Neural progenitor cell (in vitro differentiated cells): Measurements from ENCODE around the gene NCOA3. TPM values are rescaled to one million over a fixed set of nuclear protein-coding genes. Genes with fewer than 3 reads are reported as not detected.
A peak's percentile ranks its signal among the peaks of the same experiment; 100 is the strongest.

Experiments
- DNase-seq: peaks from one replicate; pipeline ENCODE4 v3.0.0-alpha.2; 2016; ENCODE audit warnings: low spot score
- H2AFZ ChIP-seq: fragments of 200-600 bp; sonication (generic); replicated peaks from 2 replicates; pipeline ENCODE4 v1.6.1; 2016; ENCODE audit warnings: antibody characterized with exemption
- H3F3A ChIP-seq: fragments of 200-600 bp; sonication (generic); 2 replicates; pipeline ENCODE4 v1.6.1; 2016; ENCODE audit warnings: antibody characterized with exemption, low read depth
- H3K27ac ChIP-seq: fragments of 200-600 bp; sonication (generic); 2 replicates; pipeline ENCODE4 v1.5.1; 2016; ENCODE audit warnings: mild to moderate bottlenecking
- H3K27me3 ChIP-seq: fragments of 200-600 bp; sonication (generic); 2 replicates; pipeline ENCODE4 v1.6.1; 2016; ENCODE audit warnings: mild to moderate bottlenecking, moderate library complexity
- H3K36me3 ChIP-seq: fragments of 200-600 bp; sonication (generic); 2 replicates; pipeline ENCODE4 v1.5.1; 2016
- H3K4me1 ChIP-seq: fragments of 200-600 bp; sonication (generic); 2 replicates; pipeline ENCODE4 v1.6.1; 2016; ENCODE audit warnings: mixed run types
- H3K4me2 ChIP-seq: fragments of 200-600 bp; sonication (generic); 2 replicates; pipeline ENCODE4 v1.6.1; 2016
- H3K4me3 ChIP-seq: fragments of 200-600 bp; sonication (generic); 2 replicates; pipeline ENCODE4 v1.5.1; 2016
- H3K79me2 ChIP-seq: fragments of 200-600 bp; sonication (generic); 2 replicates; pipeline ENCODE4 v1.6.1; 2016; ENCODE audit warnings: low read depth
- H3K9ac ChIP-seq: fragments of 200-600 bp; sonication (generic); 2 replicates; pipeline ENCODE4 v1.6.1; 2016
- H3K9me3 ChIP-seq: fragments of 200-600 bp; sonication (generic); 2 replicates; pipeline ENCODE4 v1.5.1; 2016; ENCODE audit warnings: low read depth
- H4K20me1 ChIP-seq: fragments of 200-600 bp; sonication (generic); 2 replicates; pipeline ENCODE4 v1.6.1; 2016; ENCODE audit warnings: low read depth
- H3K27ac Mint-ChIP-seq: 3 replicates; pipeline ENCODE4 v1.8.0; 2021; ENCODE audit warnings: mixed read lengths
- H3K27me3 Mint-ChIP-seq: 2 replicates; pipeline ENCODE4 v1.8.0; 2022; ENCODE audit warnings: low read depth, mild to moderate bottlenecking, inconsistent platforms, moderate library complexity, mixed read lengths; ENCODE audit not compliant: insufficient read depth
- H3K36me3 Mint-ChIP-seq: 3 replicates; pipeline ENCODE4 v1.8.0; 2021; ENCODE audit warnings: mixed read lengths
- H3K4me1 Mint-ChIP-seq: 3 replicates; pipeline ENCODE4 v1.8.0; 2021; ENCODE audit warnings: mixed read lengths
- H3K4me3 Mint-ChIP-seq: 3 replicates; pipeline ENCODE4 v1.8.0; 2021; ENCODE audit warnings: mild to moderate bottlenecking, moderate library complexity, mixed read lengths
- H3K9me3 Mint-ChIP-seq: 3 replicates; pipeline ENCODE4 v1.8.0; 2020; ENCODE audit warnings: mixed read lengths
- EZH2 ChIP-seq: fragments of 200-600 bp; sonication (generic); IDR thresholded peaks from 2 replicates; pipeline ENCODE4 v1.6.1; 2017; ENCODE audit warnings: antibody characterized with exemption, mild to moderate bottlenecking, moderate library complexity
- EZH2phosphoT487 ChIP-seq: fragments of 200-600 bp; sonication (generic); IDR thresholded peaks from 2 replicates; pipeline ENCODE4 v1.6.1; 2017; ENCODE audit warnings: antibody characterized with exemption
- total RNA-seq: library from RNA; depleted of rRNA; stranded (reverse); fragments of >200 nt; gene quantifications from 2 replicates; pipeline ENCODE4 v1.2.3, GENCODE V29; 2015; ENCODE audit warnings: low replicate concordance
- TF ChIP-seq, protein P1 (sequence below): fragments of 200-600 bp; sonication (generic); IDR thresholded peaks from 2 replicates; pipeline ENCODE4 v1.5.1; 2017; ENCODE audit warnings: antibody characterized with exemption, mild to moderate bottlenecking

The NCOA3 gene
- total RNA-seq, 1 donor from 2014 or later, result 64.5 TPM

DNA sequence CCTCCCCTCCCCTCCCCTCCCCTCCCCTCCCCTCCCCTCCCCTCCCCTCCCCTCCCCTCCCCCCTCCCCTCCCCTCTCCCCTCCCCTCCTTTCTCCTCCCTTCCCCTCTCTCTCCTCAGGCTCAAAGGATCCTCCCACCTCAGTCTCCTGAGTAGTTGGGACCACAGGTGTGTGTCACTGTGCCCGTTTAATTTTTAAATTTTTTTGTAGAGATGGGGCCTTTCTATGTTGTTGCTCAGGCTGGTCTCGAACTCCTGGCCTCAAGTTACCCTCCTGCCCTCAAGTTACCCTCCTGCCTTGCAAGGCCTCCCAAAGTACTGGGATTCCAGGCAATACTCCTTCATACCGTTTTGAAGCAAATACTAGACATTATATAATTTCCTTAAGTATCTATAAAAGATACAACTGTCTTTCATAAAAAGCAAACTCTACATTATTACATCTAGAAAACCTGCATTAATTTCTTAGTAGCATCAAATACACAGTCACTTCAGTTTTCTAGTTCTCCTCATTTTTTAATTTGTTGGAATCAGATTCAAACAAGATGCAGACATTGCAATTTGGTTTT lies 39.8 kb downstream of the NCOA3 start:
- Histone ChIP-seq H3K4me2 (no peak overlapping the region), H3K79me2 (peaks cover 98% of the 10 kb centered on the region), H3K27ac (peak overlapping the region; percentile 53), H3K4me3 (no peak overlapping the region), H3K9me3 (no peaks in the 10 kb centered on the region), H4K20me1 (peaks cover 59% of the 10 kb centered on the region), H2AFZ (no peak overlapping the region), H3K27me3 (no peaks in the 10 kb centered on the region), H3F3A (peaks cover 38% of the 10 kb centered on the region), H3K36me3 (no peaks in the 10 kb centered on the region), H3K4me1 (peaks cover 19% of the 10 kb centered on the region), H3K9ac (no peak overlapping the region)
- no peak for DNase-seq
- Mint-ChIP-seq H3K27ac (no peak overlapping the region), H3K36me3 (peaks cover 7% of the 10 kb centered on the region), H3K4me3 (no peak overlapping the region), H3K4me1 (peaks cover 31% of the 10 kb centered on the region), H3K27me3 (no peaks in the 10 kb centered on the region), H3K9me3 (peaks cover 2% of the 10 kb centered on the region)
- TF ChIP-seq, protein P1, sequence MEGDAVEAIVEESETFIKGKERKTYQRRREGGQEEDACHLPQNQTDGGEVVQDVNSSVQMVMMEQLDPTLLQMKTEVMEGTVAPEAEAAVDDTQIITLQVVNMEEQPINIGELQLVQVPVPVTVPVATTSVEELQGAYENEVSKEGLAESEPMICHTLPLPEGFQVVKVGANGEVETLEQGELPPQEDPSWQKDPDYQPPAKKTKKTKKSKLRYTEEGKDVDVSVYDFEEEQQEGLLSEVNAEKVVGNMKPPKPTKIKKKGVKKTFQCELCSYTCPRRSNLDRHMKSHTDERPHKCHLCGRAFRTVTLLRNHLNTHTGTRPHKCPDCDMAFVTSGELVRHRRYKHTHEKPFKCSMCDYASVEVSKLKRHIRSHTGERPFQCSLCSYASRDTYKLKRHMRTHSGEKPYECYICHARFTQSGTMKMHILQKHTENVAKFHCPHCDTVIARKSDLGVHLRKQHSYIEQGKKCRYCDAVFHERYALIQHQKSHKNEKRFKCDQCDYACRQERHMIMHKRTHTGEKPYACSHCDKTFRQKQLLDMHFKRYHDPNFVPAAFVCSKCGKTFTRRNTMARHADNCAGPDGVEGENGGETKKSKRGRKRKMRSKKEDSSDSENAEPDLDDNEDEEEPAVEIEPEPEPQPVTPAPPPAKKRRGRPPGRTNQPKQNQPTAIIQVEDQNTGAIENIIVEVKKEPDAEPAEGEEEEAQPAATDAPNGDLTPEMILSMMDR, result no peak
- TF ChIP-seq EZH2, result no peak
- no peak for TF ChIP-seq EZH2phosphoT487

DNA sequence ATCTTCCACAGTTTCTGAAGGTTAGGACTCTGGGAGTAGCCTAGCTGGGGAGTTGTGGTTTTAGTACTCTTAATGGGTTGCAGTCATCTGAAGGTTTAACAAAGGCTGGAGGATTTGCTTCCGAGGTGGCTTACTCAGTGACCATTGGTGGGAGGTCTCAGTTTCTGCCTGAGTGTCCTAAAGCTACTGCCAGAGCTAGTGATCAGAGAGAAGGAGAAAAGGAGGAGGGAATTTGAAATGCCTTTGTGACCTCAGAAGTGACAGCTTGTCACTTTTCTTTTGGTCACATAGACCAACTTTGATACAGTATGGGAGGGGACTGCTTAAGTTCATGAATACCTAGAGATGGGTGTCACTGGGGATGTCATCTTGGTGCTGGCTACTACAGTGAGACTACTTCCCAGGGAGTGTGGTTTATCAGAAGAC lies 41.3 kb downstream of the NCOA3 start:
- peaks cover 38% of the 10 kb centered on the region for H3F3A ChIP-seq
- no peak overlapping the region for H3K9ac ChIP-seq
- H3K4me3 Mint-ChIP-seq, result no peak overlapping the region
- peaks cover 9% of the 10 kb centered on the region for H3K36me3 Mint-ChIP-seq
- H3K4me2 ChIP-seq, result peak overlapping the region; percentile 7
- H3K27ac ChIP-seq, result peak overlapping the region; percentile 53
- peaks cover 19% of the 10 kb centered on the region for H3K4me1 ChIP-seq
- H3K4me3 ChIP-seq, result no peak overlapping the region
- H3K27me3 ChIP-seq, result no peaks in the 10 kb centered on the region
- DNase-seq, result peak; percentile 38
- H3K4me1 Mint-ChIP-seq, result peaks cover 31% of the 10 kb centered on the region
- H3K36me3 ChIP-seq, result no peaks in the 10 kb centered on the region
- TF ChIP-seq EZH2phosphoT487, result no peak
- TF ChIP-seq, protein P1, result no peak
- no peak for TF ChIP-seq EZH2
- H3K9me3 ChIP-seq, result no peaks in the 10 kb centered on the region
- H4K20me1 ChIP-seq, result peaks cover 58% of the 10 kb centered on the region
- no peaks in the 10 kb centered on the region for H3K27me3 Mint-ChIP-seq
- peaks cover 98% of the 10 kb centered on the region for H3K79me2 ChIP-seq
- H3K27ac Mint-ChIP-seq, result peak overlapping the region; percentile 22
- H2AFZ ChIP-seq, result no peak overlapping the region
- peaks cover 2% of the 10 kb centered on the region for H3K9me3 Mint-ChIP-seq

DNA sequence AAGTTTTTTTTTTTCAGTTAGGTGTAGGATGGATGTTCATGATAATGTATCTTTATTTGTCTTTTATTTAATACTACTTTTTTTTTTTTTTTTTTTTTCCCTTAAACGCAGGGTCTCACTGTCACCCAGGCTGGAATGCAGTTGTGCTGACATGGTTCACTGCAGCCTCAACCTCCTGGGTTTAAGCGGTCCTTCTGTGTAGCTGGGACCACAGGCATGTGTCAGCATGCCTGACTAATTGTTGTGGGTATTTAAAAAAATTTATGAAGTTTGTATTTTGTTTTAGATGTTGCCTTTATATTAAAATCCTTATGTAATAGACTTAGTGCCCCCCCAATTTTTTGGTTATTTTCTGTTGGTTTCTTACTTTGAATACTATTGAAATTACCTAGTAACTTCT lies 42.6 kb downstream of the NCOA3 start:
- no peak overlapping the region for H3K27ac ChIP-seq
- Mint-ChIP-seq H3K36me3 (peaks cover 8% of the 10 kb centered on the region), H3K9me3 (peaks cover 2% of the 10 kb centered on the region), H3K27me3 (no peaks in the 10 kb centered on the region), H3K4me1 (peaks cover 31% of the 10 kb centered on the region), H3K27ac (no peak overlapping the region), H3K4me3 (no peak overlapping the region)
- H3K4me1 ChIP-seq, result peaks cover 19% of the 10 kb centered on the region
- no peaks in the 10 kb centered on the region for H3K36me3 ChIP-seq
- H3K9me3 ChIP-seq, result no peaks in the 10 kb centered on the region
- peaks cover 98% of the 10 kb centered on the region for H3K79me2 ChIP-seq
- H3K27me3 ChIP-seq, result no peaks in the 10 kb centered on the region
- TF ChIP-seq EZH2, result no peak
- TF ChIP-seq, protein P1, result no peak
- no peak for TF ChIP-seq EZH2phosphoT487
- no peak overlapping the region for H2AFZ ChIP-seq
- no peak overlapping the region for H3K4me3 ChIP-seq
- peaks cover 64% of the 10 kb centered on the region for H4K20me1 ChIP-seq
- peaks cover 38% of the 10 kb centered on the region for H3F3A ChIP-seq
- H3K4me2 ChIP-seq, result no peak overlapping the region
- no peak overlapping the region for H3K9ac ChIP-seq
- DNase-seq, result no peak
